GM10266 (cell line): Measurements from ENCODE around the gene DYNC2LI1.
A peak's percentile ranks its signal among the peaks of the same experiment; 100 is the strongest.

ENCODE experiments used
- DNase-seq: peaks from one replicate; pipeline ENCODE4 v3.0.0; 2012; ENCODE audit errors: extremely low spot score
- TF ChIP-seq, protein P1 (sequence below): IDR thresholded peaks from 2 replicates; pipeline ENCODE4 v1.5.1; 2012; ENCODE audit warnings: mild to moderate bottlenecking, low read depth; ENCODE audit not compliant: control insufficient read depth, insufficient read depth; ENCODE audit errors: missing control alignments

The DYNC2LI1 gene

DNA sequence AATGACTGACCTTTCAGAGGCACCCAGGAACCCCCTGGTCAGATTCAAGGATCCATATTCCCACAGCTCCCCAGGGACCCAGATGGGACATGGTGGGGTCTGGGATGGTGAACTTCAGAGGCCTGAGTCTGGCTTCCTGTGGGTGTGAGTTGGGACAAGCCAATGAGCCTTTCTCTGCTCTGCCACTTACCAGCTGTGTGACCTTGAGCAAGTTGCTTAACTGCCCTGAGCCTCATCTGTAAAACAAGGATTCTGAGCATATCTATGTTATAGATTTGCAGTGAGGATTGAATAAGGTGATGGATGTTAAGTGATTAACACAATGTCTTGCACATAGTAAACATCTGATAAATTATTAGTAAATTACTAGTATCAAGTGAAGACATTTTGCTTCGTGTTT, 71.3 kb downstream of the DYNC2LI1 start:
- no peak for DNase-seq
- TF ChIP-seq, protein P1, sequence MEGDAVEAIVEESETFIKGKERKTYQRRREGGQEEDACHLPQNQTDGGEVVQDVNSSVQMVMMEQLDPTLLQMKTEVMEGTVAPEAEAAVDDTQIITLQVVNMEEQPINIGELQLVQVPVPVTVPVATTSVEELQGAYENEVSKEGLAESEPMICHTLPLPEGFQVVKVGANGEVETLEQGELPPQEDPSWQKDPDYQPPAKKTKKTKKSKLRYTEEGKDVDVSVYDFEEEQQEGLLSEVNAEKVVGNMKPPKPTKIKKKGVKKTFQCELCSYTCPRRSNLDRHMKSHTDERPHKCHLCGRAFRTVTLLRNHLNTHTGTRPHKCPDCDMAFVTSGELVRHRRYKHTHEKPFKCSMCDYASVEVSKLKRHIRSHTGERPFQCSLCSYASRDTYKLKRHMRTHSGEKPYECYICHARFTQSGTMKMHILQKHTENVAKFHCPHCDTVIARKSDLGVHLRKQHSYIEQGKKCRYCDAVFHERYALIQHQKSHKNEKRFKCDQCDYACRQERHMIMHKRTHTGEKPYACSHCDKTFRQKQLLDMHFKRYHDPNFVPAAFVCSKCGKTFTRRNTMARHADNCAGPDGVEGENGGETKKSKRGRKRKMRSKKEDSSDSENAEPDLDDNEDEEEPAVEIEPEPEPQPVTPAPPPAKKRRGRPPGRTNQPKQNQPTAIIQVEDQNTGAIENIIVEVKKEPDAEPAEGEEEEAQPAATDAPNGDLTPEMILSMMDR: no peak

DNA sequence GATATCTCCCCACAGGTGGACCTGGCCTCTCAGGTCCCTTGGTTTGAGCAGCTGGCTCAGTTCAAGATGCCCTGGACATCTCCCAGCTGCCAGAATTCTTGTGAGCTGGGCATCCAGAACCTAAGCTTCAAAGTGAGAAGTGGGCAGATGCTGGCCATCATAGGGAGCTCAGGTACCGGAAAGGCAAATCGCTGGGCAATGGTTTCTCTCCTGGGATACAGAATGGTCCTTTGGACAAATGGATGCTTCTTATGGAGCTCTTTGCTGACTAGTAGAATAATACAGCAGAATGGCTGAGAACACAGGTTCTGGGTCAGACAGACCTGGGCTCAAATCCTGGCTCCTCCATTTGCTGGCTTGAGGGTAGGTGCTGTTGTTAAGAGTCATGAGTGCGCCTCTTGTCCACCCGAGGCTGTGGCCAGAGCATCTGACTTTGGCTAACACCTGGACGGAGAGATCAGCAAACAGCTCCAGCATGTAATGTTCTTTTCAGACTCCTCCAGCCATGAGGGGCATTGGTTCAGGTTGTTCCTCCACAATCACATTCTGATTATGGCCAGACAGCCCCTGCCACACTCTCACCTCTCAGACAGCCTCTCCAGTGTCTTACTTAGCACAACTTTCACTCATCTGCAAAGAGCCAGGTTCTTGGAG, 72.4 kb downstream of the DYNC2LI1 start:
- TF ChIP-seq, protein P1: no peak
- peak; percentile 3 for DNase-seq

DNA sequence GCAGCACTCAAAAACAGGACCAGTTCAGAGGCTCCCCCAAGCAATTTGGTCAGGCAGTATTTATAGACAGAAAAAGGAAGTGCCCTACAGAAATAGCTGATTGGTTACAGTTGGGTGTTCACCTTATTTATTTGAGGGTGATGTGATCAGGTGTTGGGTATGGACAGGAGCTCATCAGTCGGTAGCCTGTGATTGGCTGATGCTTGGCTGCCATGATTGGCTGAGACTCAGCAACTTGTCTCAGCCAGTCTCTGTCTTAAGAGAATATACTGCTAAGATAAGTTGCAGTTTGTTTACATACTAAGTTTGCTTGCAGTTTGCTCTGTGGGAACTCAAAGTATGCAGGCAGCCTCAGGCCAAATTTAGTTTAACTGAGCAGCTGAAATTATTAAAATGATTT, 74.4 kb downstream of the DYNC2LI1 start:
- DNase-seq: peak; percentile 14
- TF ChIP-seq, protein P1: no peak

DNA sequence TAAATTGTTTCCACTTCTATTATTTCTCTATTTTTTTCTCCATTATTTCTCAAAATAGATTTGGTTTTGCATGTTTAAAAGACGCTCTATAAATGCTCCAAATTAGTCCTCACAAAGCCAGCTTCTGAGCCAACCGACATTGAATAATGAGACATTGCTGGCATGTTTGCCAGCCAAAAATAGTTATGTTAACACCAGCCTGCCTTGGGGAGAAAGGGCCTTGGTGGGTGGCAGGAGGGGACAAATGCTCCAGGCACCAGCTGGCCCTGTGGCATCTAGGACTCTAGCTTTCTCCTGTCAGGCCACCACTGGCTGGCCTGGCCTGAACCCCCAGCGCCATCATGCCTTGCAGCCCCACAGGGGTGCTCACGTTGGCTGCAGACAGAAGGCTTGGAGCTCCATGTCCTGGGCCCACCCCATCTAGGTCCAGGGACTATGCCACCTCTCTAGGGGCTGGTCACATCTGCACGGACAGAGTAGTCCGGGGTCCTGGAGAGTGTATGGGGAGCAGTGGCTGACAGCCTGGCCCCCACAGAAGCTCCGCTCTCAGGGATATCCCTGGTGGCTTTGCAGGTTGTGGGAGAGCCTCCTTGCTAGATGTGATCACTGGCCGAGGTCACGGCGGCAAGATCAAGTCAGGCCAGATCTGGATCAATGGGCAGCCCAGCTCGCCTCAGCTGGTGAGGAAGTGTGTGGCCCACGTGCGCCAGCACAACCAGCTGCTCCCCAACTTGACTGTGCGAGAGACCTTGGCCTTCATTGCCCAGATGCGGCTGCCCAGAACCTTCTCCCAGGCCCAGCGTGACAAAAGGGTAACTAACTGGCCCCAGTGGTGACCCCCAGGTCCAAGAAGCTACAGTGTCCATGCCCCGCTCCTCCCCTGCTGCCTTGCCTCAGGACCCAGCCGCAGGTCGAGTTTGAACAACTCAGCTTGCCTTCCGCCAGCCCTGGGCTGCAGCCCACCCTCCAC, 77.5 kb downstream of the DYNC2LI1 start:
- TF ChIP-seq, protein P1: no peak
- DNase-seq: peak; percentile 1

DNA sequence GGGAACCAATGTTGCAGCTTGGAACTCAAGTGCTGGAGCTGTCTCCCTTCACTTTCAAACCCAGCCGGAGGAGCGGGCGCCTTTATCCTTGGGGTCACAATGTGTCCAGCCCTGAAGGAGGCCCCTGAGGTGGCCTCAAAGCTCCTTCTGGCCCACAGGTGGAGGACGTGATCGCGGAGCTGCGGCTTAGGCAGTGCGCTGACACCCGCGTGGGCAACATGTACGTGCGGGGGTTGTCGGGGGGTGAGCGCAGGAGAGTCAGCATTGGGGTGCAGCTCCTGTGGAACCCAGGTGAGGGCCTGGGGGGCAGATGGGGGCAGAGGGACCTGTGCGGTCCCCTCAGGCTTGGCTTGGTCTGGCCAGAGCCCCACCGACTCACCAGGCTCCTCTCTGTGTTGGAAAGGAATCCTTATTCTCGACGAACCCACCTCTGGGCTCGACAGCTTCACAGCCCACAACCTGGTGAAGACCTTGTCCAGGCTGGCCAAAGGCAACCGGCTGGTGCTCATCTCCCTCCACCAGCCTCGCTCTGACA, 78.4 kb downstream of the DYNC2LI1 start:
- TF ChIP-seq, protein P1: no peak
- no peak for DNase-seq

DNA sequence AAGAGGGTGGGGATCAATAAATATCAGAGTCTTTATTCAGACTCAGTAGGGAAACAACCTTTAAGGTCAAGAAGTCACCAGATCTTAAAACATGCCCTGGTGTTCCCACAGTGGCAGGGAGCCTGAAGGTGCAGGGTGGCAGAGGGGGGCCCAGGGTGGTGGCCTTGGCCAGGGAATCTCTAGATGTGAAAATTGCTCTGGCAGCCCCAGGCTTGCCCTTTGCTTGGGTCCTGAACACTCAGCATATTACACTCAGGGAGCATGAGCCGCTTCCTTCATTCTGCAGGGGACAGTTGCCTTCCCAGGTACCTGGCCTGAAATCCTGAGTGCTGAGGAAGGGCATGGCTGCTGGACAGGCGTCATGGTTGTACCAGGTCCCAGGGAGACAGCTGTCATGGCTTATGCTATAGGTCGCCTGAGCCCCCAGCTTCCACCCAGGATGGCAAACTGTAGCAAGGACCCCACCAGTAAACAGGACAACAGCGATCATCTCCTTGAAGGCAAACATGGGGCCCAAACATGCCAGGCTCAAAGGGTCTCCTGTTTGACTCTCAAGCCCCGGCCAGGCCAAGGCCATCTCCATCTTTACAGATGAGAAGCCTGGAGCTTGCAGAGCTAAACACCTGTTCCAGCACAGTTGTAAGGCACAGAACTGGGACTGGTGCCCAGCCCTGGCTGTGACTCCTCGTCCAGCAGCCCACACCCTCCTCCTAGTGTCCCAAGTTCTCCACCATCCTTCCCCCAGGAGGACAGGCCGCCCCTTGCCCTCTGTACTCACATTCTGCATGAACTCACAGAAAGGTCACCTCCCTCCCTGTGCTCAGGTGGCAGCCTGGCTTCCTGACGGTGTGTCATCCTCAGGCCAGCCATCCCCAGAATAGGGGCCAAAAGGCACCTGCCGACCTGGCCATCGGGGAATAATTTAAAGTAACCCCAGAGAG, 79.6 kb downstream of the DYNC2LI1 start:
- TF ChIP-seq, protein P1: no peak
- DNase-seq: peak; percentile 1
